HL-60/S4 treated with phorbol 12-myristate 13-acetate at 8.2 ng/mL for 4 days and 3 days (cell line): ENCODE data around the gene RBP4.

Source experiments
- in situ Hi-C: fragments of 300-500 bp; cut with MboI; formaldehyde crosslinking; loops from 2 replicates; pipeline ENCODE4 v1.15.0; 2022; ENCODE audit warnings: low sequenced_read_pairs

Gene RBP4

DNA sequence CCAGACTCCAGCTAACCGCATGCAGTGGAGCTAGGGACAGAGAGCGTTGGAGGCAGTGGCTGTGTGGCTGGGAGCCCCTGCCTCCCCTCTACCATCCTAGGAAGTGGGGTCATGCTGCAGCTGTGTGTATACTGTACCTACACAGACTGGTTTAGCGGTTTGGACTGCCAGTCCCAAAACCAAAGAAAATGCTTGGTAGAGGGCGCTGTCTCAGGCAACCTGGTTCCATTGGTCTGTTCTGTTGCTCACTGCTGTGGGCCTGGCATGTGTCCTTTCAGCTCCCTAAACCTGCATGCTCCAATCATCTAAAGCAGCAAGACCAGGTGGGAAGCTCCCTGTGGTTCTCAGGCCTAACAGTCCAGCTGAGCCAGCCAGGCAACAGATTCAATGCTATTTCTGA lies 4.5 kb downstream of the RBP4 start:
- in situ Hi-C loops = no loop called here

DNA sequence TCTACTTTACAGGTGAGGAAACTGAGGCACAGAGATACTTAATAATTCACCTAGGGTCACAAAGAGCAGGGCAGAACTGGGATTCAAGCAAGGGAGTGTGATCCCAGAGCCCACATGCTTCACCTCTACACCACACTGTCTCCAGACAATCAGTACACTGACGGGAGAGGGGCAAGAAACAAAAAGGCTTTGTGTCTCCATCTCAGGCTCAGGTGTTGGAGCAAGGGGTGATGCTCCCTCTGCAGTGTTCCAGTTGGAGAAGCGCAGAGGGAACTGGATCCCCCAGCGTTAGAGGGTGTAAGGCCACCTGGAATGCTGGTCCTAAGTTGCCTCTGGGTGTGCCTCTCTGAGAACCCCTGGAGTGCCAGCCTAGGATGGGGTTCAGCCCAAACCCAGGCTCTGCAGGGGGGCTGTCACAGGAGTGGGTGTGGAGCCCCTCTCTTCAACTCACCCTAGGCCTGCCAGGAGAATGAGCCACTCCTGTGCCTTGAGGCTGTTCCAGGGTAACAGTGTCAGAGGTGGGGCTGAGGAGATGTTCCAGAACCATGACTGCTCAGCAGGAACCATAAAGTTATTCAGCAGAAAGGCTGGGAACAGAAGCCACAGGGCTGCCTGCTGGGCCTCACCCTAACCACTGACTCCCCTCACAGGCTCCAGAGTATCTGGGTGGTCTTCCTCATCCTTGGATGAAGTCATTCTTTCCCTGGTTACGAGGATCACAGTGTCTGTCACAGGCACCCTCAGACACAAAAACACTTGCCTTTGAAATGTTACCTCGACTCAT lies 5.5 kb downstream of the RBP4 start:
- in situ Hi-C loops = no loop called here

DNA sequence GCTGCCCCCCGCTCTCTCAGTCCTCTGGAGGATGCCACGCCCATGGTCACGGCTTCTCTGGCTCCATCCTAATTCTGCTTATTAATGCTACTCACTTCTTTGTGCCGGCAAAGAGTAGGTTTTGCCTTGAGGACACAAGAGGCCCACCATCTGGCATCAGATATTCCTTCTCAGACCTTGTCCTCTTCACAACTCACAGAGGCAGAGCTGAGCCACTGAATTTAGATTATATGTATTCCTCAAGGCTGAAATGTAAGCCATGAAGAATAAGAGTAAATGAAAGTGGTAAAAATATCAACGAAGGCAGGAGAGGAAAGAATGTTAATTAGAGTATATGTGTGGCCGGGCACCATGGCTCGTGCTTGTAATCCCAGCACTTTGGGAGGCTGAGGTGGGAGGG lies 6.5 kb downstream of the RBP4 start:
- in situ Hi-C loops = no loop called here

DNA sequence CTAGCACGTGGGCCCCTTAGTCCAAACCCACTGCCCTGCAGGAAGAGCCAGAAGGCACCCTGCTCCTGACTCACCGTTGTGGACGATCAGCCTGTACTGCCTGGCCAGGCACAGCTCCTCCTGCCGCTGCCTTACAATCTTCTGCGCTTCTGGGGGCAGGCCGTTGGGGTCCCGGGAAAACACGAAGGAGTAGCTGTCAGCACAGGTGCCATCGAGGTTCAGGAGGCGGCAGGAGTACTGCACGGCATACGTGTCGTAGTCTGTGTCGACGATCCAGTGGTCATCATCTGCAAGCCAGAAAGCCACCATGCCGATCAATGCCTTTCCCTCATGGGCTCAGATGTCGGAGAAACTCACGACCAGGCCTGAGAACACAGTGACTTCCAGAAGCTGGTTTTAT lies 7.3 kb downstream of the RBP4 start:
- in situ Hi-C loops = no loop called here

DNA sequence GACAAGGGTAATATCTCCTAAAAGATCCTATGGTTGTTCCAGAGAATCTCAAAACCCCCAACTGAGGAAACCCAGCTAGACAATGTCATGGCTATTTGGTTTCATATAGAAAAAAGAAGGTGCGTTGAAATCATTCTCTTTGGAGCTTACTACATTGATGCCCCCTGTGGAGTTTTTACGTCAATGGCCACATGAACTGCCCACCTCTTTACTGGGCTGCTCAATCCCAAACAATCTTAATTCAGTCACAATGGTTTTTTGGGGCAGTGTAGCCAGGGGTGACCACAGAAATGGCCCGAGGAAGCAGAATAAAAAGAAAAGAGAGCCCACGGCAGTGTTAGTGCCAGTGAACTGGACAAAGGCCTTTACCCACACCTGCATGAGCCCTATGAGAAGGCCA lies 7.8 kb downstream of the RBP4 start:
- in situ Hi-C loops = no loop called here

DNA sequence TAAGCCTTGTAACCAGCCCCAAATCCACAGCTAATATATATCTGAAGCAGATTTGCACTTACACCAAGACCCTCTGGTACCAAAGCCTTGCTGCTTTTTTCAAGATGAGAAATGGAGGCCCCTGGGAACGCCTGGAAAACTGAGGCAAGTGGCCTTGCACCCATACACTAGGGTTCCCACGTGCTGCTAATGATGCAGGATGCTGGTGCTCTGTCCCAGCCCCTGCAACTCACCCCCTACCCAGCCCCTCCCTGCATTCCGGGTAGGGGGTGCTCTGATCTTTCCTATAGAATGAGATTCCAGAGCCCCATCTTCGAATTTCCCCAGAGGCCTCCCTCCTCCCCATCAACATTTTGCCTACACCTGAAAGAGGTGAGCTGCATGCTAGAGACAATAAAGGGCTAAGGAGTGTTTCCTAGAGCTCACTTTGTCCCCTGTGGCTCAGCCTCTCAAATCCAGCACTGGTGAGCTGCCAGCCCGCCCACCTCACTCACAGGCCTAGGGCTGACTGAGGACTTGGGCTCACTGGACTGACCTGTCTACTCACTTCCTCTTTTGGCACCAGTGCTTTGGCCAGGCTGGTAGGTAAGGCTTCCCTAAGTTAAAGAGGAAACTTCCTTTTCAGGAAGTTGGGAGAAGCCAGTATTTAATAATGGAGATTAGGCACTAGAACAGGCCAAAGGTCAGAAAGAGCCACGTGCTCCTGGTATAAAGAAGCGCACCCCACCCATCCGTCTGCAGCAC lies 9.8 kb downstream of the RBP4 start:
- in situ Hi-C loops = no loop called here

DNA sequence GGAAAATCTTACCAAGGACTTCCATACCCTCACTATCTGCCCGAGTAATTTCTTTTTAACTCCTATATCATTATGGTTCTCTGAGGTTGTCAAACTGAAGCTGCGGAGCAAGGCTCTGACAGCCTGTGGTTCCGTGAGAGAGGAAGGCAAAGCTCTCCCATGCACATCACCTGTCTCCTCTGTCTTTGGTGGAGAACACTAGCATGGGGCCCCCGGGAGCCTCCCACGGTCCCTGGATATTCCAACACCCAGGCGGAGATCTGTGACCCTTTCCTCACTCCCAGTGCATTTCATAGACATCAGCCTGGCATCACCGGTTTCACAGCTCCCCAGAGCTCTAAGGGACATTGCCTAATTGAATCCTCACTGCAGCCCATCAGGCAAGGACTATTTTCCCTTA lies 10.4 kb downstream of the RBP4 start:
- in situ Hi-C loops = no loop called here

DNA sequence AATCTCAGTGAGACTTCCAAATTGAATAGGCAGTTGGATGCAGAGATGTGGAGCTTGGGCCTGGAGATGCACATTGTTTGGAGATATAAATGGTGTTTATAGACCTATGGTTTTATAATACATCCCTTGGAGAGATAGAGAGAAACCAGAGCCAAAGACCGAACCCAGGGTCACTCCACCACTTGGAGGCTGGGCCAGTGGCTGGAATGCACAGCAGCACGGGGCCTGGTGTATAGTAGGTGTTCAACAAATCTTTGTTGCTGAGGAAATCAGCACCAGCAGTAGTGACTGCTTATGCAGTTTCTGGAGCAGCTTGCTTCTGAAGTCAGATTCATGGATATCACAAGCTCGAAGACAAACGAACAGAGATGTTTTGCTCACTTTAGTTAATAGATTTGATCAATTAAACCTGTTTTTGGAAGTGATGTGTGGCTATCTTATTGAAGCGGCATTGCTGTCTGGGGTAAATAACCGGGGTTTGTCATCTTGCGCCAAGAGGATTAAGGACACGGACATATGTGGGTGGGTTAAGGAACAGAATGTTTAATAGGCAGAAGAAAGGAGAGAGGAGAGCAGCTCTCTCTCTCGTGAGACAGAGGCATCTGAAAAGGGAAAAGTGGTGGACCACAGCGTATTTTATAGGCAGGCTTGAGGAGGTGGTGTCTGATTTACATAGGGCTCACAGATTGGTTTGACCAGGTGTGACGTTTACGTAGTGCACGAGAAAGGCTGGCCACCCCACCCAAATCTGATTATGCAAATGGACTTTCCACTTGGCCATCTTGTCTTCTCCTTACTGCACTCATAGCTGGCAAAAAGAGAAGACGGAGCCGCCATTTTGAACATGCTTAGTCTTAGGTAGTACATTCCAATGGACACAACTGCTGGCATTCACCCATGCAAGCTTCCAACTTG lies 11.1 kb downstream of the RBP4 start:
- in situ Hi-C loops = no loop called here

DNA sequence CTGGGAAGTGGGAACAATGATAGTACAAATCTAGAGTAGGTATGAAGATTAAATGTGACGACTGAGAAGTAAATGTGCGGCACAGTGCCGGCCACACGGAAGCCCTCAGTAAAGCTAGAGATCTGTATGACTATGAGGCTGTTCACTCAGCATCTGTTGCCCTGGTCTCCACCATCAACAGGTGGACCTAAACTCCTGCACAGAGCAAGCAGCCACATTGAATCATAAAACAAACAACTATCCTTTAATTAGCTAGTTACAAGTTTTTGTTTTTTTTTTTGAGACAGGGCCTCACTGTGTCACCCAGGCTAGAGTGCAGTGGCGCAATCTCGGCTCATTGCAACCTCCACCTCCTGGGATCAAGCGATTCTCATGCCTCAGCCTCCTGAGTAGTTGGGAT lies 16.6 kb downstream of the RBP4 start:
- in situ Hi-C loops = no loop called here

DNA sequence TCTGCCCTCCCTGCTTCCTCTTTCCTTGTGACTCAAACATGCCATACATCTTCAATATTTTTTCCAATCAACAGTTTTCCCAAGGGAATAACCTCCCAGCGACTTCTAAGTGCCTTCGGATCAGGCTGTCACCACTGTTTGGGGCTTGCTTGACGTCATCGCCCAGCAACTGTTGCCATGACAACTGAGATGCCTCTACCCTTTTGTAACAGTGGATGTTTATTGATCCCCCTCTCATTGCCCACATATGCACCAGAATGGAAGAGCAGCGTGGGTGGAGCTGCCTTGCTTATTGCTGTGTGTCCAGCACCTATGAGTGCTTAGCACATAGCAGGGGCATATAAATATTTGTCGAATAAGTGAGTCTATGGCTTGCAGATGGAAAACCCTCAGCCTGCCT lies 20.2 kb downstream of the RBP4 start:
- in situ Hi-C loops = no loop called here

DNA sequence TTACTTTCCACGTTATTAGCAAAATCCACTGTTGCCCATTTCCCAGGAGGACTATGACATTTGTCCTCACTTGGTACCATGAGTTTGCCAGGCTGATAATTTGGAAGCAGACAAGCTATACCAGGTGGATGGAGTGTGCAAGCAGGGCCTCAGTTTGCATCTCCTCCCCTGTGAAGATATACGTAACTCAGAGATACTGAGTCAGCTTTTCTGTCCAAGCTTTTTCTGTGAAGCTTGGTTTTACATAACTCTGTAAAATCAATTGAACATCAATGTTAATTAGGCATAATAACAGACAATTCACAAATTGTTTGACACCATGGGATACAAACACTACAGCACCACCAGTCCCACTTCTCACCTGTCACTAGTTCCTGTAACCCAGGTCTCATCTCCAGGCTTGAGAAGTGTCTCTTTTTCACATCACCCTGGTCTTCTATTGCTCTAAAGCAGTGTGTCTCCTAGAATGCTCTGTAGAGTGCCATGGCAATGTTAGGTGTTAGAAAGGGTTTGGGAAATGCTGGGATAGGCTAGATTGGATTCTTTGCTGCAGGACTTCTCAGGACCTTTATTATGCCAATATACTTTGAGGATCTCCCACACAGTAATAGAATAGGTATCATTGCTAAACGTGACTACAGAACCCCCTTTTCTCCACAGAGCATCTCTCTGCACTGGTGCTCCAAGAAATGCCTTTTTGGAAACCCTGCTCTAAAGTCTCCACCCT lies 20.9 kb downstream of the RBP4 start:
- in situ Hi-C loops = no loop called here

DNA sequence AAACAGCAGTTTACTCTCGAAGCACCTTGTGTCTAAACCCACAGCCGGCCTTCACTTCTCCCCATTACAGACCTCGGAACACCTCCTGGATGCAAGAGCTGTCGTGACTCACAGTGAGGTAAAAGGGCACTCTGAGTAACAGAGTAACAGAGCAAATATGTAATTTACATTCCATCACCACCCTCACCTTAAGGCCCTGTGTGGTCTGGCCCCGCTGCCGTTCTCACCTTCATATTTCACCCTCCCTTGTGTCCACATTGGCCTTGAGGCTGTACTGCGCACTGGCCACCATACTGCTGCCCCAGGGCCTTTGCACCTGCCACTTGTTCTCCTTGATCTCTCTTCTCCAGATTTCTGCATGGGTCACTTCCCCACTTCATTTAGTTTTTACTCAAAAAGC lies 21.9 kb downstream of the RBP4 start:
- in situ Hi-C loops = no loop called here

DNA sequence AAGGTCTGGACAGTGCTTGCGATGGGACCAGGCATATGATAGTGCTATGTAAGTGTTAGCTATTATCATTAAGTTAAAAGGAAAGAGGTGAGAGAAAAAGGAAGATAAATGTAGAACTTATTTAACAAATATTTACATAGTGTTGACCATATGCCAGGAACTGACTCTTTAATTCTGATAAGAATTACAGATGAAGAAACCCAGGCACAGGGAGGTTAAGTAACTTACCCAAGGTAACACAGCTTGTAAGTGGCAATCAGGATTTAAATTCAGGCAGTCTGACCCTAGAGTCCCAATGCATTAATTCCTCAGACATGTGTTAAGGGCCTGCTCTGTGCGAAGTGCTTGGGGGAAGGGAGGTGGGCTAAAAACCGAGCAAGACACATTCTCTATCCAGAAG lies 23.5 kb downstream of the RBP4 start:
- in situ Hi-C loops = no loop called here

DNA sequence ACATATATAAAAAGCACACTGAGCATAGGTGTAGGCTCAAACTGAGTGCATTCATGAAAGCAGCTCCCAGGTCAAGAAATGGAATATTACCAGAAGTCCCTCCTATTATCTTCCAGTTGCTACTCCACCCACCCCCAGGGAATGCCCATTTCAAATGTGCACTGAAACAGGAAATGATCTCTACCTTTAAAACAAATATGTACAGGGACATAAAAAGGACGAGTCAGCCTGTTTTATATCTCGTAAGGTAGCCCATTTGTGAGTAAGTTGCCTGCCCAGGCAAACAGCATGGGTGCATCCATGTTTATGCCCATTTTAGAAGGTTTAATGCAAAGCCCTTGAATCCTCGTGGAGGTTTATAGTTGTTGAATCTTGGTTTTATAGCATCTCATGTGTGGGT lies 24.1 kb downstream of the RBP4 start:
- in situ Hi-C loops = no loop called here

DNA sequence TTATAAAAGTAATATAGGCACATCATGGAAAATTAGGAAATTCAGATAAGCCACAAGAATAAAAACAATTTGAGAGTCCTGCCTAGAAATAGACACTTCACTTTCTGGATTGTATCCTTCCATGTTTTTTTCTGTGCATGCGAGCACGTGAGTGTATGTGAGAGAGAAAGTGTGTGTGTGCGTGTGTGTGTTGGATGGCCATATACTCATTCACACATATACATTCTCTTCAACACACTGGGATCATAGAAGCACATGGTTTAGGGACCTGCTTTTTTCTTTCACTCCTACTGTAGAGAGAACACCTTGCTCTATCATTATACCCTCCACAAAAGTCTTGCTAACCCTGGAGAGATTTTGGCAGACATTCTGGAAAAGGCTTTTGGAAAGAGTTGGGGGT lies 27.1 kb downstream of the RBP4 start:
- in situ Hi-C loops = no loop called here

DNA sequence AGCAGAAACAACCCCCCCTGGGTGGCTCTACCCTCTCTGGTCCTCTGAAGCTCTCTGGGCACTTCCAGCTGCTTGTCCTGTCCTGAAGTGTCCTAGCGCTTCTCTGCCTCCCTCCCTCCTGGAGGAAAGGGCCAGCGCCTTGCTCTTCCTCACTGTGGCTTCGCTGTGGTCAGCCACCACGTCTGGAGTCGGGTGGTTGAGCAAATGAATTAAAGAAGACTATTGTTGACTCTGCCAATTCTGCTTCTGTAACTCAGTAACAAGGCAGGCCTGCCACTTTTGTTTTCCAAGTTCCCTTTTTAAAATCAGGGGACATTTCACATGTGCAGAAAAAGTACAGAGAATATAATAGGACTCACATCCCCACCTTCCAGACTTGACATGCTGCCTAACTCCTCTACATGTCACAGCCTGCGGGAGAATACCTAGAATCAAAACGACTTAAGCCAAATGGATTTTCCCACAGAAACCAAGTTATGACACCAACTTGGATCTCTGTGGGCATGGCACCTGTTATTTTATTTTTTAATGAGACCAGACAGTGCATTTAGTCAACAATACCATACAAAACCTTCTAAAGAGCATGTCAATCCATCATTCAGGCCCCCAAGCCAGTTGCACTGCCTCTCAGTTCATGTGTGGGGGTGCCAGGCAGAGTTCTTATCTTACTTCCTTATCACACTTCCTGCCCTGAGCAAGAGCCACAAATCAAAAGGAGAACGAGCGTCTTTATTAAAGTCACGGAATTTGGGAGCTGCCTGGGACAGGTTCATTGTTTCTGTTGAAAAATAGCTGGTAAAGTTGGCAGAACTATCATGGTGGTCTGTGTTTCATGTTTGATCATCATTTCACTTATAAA lies 27.8 kb downstream of the RBP4 start:
- in situ Hi-C loops = no loop called here

DNA sequence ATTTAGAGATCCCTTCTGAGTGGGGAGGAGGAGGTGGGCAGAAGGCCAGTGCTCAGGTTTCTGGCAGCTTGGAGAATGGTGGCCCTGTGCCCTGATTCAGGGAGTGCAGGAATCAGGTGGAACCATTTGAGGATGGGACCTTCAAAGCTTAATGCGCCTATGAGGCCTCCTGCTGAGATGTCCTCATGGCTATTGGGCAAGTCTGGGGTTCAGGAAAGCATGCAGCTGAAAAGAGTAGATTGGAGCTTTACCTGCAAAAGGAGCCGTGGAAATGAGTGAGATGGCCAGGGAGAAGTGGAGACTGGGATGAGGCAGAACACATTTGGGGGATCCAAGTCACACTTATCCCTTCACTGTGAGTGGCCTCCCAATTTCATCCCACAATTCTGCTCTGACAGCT lies 28.4 kb downstream of the RBP4 start:
- in situ Hi-C loops = no loop called here

DNA sequence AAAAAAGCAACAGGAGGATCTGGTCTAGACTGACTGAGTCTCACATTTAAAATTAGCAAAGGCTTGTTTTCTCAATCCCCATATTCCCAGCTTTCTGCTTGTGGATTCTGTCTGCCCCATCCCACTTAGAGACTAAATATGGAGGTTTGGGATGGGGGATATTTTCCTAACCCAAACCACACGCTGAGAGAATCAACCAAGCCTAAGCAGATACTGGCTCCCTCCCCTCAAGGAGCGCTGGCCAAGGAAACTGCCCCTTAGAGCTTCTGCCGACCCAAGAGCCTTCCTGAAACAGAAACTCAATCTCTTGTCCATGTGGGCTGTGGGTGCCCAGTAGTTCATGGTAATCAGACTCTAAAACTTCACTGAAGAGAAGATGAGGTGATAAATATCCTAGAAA lies 30.7 kb downstream of the RBP4 start:
- in situ Hi-C loops = no loop called here

DNA sequence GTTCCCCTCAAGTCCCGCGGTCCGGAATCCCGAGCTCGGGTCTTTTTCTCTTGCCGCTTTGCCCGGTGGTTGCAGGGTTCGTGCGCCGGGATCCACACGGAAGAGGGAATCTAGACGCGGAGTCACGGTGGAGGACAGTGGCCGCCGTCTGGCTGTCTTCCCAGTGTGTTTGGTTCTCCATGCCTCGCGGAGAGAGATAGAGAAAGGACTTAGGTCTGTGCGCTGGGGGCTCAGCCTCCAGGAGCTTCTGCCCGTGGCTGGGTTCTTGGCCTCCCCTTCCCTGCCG lies 33.0 kb downstream of the RBP4 start:
- in situ Hi-C loops = no loop called here
